NCI-H69 (cell line): ENCODE data around the gene ASB13.
A peak's percentile ranks its signal among the peaks of the same experiment; 100 is the strongest.

Experiments
- DNase-seq: peaks from one replicate; lab custom pipeline; 2025; lab: John Stamatoyannopoulos, UW

ASB13 gene

DNA sequence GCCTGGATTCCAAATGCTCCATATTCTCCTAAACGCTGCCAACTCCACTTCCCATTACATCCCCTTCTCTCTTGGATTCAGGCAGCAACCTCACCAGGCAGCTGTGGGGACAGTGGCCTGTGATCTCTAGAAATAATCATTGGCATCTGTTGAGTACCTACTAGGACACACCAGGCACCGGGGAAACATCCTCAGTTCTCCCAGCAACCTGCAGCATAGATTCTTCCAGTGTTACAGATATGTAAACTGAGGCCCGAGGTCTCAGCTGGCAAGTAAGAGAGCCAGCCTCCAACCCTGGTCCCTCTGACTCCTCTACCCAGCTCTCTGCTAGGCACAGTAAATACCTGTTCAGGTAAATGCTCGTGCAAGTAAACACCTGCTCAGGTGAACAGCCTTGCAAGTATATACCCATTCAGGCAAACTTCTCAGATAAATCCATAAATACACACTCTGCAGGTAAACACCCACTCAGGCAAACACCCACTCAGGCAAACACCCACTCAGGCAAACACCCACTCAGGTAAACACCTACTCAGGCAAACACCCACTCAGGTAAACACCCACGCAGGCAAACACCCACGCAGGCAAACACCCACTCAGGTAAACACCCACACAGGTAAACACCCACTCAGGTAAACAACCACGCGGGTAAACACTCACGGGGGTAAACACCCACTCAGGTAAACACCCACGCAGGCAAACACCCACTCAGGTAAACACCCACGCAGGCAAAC, 18.7 kb downstream of the ASB13 start:
- no peak for DNase-seq

DNA sequence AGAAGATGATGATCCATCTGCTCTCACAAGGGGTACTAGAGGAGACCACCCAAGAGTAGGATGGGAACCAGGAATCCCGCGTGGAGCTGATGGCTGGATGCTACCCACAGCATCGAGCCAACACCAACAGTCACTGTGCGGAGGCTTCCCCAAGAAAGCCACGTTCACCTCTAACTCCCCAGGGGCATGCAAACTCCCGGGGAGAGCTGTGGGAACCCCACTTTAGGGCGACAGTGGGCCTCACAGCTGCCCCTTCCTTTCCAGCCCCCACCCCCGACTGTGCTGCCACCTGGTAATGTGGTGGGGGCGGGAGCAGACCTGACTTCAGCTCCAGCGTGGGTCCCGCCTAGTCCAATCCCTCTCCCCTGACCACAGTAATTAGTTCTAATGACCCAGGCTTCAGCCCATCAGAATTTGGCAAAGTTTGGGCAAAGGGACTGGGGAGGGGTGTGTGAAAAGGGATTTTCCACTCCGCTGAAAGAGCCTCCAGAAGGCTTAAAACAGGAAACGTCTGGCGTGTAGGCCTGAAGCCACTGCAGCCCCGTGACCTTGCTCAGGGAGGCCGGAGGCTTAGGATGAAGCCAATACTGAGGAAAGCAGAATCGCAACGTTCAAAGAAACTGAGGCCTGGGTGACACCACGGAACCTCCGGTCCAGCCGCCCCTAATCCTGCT, 20.3 kb downstream of the ASB13 start:
- DNase-seq: no peak

DNA sequence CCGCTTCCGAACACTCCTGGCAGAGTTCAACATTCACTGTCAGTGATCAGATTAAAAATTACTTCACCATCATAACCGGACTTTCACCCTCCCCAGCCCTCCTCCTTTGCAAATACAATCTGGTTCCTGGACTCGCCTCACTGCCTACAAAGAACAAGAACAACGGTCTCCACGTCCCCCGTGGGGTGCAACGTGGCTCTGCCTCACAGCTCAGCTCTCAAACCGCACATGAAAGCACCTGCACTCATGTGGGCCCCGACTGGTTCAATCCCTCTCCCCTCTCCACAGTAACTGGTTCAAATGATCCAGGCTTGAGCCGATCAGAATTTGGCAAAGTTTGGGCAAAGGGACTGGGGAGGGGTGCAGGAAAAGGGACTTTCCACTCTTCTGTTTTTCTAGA, 21.0 kb downstream of the ASB13 start:
- DNase-seq: peak; percentile 26

DNA sequence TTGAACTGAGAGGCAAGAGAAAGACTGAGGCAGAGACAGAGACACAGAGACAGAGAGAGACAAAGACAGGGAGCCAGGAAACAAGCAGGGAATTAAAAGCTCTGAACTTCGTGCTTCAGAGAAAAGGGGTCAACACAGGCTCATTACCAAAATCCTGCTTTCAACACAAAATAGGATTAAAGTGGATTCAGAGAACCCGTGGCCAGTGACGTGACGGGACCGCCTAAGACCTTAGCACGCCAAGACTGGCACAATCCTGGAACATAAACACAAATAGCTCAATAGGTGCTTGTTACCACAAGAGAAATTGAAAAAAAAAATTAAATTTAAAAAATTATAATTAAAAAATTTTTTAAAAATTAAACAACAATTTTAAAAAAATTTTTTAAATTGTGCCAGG, 21.5 kb downstream of the ASB13 start:
- no peak for DNase-seq

DNA sequence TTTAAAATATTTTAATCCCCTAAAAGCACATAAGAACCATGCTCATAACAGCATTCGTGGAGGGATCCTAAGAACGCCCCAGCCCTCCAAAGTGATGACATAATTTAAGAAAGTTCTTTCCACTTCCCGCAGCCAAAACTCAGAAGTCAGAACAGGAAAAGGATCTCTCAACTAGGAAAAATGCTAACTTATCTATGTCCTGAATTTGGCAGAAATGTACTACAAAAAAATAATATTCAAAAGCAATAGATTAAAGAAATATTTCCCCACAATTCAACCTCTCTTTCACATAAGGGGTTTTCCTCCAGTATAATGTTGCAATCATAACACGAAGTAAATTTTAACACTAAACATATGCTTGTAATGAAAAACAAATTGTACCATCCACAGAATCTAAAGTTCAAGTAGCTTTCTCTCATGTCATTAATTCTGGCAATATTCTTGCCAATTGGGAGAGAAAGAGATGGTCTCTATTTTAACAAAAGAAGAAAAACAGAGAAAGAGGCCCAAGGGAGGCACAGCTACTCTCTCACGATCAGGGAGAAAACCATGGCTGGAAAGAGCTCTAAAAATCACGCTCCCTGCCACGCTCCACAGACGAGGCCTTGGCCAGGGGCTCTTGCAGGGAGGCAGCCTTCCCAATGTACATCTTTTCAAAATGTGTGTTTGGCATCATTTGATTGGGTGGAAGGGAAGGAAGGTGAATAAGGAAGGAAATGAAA, 22.9 kb downstream of the ASB13 start:
- DNase-seq: no peak

DNA sequence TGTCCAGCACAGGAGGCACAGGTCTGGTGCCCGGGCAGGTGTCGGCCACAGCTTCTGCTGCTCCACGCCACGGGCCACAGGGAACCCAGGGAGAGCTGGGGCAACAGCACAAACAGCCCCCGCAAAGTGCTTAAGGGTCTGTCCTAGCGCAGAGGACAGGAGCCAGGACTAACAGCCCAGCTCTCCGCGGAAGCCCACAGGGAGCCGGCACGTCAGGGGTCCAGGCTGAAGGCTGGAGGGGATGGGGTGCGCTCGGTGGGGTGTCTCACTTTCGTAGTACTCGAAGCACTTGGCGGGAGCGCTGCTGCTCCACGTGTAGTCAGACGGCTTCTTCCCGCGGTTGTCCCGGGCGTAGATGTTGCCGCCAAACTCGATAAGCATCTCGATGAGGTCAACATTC, 24.9 kb downstream of the ASB13 start:
- DNase-seq: no peak

DNA sequence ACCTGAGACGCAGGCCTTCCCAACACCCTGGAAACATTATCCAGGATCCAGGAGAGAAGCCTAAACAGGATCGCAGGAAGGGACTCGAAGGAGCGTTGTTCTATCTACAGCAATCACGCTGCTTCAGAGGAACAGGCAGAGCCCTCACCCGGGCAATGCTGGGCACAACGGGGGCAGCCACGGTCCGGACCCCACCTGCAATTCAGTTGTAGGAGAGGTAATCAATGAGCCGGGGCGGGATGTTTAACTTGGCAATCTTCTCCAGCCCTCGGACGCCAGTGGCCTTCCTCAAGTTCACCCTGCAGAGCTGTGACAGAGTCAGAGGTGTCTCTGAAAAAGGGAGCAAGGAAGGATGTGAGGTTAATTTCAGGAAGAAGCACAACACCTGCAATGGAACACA, 25.9 kb downstream of the ASB13 start:
- no peak for DNase-seq

DNA sequence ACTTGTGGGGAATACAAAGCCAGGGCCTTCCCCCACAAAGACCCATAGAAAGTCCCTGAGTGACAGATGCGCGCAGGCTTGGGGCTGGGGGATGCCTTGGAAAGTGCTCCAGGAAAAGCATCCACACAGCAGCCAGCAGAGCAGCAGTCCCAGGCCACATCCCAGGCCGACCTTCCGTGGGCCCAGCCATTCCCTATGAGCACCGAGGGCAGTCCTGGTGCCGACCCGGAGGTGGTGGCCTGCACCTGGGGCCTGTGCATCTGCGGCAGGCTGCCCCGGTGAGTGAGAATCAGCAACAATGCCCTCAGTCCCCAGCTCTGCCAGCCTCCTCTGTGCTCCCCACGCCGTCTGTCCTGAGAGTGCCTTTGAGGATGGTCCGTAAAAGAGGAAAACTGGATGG, 26.4 kb downstream of the ASB13 start:
- no peak for DNase-seq

DNA sequence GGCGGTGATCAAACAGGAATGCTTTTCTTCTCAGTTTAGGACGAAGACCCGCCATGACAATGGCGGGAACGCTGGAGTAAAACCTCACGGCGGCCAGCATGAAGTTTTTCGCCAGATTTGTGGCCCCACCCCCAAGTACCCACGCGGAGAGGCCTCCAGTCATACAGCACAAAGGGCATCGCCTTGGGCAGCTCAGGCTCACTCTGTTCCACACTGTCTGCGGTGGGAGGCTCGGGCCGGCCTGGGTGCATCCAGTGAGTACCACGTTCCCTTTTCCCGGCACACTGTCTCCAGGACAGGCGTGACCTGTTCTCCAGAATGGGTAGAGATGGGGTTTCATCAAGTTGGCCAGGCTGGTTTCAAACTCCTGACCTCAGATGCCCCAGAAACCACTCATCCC, 27.3 kb downstream of the ASB13 start:
- DNase-seq: no peak

DNA sequence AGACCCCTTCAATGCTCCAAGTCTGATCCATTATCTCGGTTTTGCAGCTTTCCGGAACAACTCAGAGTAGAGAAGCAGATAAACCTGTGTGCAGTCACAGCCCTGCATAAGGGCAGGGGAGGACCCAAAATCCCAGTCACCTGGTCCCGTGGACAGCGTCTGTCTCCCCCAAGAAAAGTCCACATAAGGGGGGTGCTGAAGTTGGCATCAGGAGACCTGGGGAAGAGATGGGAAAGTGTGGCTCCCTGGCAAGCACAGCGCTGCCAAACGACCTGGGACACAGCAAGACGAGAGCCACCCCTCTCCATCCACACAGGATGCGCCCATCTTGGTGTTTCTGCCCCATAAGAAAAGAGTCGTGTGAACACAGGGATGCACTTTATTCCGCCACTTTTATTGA, 27.9 kb downstream of the ASB13 start:
- DNase-seq: no peak

DNA sequence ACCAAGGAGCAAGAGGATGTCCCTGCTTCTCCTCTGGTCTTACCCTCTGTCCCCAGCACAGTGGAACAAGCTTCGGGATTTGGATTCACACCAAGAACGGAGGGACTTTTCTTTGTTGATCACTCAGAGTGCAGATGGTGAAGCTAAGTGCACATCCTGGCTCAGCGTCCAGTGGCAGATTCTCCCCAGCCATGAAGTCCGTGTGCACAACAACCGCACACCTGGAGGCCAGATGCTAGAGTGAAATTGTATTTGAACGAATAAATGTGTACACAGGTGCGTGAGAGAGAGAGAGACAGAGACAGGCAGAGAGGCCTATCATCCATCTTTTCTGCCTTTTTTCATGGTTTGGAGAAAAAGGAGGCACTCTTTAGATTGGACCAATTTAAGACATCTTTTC, 31.5 kb downstream of the ASB13 start:
- peak; percentile 42 for DNase-seq

DNA sequence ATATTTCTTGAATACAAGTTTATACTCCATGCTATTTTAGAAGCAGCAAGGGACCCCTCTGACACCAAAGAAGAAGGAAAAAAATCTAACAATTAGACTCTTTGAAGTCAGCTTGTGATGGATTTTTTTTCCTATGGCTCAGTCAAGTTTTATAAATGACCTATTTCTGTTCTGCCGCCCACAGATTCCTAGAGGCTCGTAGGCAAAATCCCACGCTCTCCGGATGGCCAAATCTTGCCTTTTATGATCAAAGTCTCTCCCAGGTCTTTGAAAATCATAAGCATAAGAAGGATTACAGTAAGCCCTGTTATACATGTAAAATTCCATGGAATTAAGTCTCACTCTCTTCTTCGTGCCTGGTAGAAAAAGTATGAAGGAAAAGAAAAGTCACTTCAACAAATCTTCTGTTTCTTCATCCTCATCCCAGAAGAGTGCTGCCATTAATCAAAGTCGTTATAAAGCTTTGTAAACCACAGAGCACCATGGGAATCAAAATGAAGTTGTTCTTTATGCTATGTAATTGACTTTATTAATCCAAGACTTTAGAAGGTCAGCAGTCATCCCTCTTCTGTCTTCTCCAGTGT, 33.1 kb downstream of the ASB13 start:
- DNase-seq: no peak

DNA sequence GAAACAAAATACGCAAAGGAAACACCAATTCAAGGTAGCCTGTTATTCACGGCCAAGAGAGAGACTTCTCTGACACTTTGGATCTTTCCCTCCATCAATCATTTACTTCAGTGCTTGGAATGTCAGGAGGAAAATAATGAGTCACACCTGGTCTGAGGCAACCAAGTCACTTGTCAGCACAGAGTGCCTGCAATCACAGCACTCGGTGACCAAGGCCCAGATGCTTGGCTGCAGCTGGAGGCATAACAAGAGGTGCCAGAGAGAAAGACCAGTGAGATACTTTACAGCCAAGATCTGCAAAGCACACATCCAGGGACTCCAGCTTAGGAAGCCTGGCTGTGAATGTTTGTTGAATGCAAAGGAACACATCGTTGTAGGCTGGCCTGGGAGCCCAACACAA, 33.9 kb downstream of the ASB13 start:
- no peak for DNase-seq

DNA sequence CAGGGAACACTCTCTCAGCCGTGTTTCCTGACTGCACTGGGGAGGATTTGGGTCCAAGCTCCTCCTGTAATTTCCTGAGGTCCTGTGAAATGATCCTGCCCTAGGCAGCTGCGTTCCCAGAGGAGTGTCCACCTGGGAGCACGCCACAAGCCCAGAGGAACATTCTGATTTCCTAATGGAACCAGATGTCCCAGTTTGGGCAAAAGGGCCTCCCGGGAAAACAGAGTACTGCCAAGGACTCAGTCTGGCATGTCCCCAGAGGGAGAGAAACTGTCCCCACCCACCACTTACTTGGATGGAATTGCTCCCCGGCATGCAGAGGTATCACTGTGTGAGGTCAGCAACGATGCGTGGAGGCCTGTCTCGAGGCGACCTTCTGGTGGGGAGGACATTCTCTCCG, 34.5 kb downstream of the ASB13 start:
- DNase-seq: no peak

DNA sequence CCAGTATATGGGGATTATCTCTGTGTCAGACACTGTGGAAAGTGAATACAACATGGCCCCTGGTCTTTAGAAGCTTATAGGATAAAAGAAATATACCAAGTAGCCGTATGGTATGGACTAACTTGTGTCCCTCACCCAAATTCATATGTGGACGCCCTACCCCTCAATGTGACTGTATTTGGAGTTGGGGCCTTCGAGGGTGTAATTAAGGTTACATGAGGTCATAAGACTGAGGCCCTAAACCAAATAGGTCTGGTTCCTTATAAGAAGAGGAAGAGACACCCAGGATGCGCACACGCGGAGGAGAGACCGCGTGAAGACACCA, 36.3 kb downstream of the ASB13 start:
- DNase-seq: no peak

DNA sequence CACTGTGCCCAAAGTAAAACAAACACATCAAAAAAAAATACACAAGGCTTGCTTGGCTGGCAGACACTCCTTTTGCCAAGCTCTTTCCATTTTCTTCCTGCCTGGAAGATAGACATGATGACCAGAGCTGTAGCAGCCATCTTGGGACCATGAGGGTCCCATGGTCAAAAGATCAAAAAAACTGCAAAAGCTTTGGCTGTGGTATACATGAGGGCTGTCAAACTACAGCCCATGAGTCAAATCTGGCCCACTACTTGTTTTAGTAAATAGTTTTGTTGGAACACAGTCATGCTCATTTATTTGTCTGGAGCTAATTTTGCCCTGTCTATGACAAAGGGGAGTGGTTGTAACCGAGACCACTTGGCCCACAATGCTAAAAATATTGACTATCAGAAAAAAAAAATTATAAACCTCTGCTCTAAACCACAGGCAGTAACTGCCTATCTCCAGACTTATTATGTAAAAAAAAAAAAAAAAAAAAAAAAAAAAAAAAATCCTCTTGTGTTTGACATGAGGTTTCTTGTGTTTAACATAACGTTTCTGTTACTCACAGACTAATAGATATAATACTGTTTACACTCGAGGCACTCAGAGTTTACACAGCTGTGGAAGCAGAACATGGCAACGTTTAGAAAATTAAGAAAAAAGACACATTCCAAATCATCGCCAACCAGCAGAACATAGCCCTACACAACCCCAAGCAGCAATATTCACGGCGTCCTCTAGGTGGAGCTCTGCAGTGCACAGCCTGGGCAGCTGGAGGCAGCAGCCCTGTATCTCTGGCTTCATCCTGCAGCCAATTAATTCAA, 36.9 kb downstream of the ASB13 start:
- DNase-seq: peak; percentile 58

DNA sequence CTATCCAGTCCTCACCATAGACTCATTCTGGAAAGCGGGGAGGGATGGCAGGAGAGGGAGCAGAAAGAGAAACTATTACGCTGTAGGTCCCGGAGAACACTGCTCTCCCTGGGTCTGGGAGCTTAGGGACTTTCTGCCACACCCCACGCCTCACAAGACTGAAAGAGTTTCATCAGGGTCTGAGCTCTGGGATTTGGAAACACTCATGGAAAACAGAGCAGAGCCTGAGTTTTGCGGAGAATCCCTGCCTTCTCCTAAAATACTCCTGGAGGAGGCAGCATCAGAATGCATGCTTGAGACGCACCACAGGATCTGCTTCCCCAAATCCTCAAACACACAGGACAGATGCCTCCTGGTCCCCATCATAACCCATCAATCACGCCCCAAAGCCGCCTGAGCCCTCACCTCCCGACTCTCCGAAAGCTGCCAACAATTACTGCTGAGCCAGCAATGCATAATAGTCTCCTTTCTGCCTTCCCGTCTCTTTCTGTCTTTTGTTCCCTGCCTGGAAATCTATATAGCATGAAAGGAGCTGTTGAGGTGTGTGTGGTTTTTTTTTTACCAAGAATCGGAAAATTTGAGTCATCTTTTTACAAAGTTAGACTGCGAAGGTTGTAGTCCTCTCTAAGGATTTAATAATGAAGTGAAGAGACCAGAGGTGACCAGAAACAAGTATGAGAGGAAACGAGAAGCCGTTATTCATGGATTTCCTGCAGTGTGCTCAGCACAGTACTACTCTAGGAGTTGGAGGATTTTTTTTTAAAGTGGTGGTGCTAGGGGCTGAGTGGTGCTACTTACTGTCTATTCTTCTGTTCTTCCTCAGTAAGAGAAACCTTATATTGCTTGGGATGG, 37.7 kb downstream of the ASB13 start:
- DNase-seq: no peak

DNA sequence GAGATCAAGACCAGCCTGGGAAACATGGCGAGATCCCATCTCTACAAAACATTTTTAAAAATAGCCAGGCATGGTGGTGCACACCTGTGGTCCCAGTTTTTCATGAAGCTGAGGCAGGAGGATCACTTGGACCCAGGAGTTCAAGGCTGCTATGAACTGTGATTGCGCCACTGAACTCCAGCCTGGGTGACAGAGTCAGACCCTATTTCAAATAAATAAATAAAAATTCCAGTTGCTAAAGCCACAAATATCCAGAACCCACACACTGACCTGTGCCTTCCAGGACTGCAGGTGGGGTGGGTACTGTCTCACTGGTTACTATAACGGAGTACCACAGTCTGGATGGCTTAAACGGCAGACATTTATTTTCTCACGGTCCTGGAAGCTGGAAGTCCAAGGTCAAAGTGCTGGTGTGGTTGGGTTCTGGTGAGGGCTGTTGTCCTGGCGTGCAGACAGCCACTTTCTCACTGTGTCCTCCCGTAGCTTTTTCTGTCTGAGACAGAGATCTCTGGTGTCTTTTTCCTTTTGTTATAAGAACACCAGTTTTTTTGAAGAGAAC, 38.8 kb downstream of the ASB13 start:
- no peak for DNase-seq

DNA sequence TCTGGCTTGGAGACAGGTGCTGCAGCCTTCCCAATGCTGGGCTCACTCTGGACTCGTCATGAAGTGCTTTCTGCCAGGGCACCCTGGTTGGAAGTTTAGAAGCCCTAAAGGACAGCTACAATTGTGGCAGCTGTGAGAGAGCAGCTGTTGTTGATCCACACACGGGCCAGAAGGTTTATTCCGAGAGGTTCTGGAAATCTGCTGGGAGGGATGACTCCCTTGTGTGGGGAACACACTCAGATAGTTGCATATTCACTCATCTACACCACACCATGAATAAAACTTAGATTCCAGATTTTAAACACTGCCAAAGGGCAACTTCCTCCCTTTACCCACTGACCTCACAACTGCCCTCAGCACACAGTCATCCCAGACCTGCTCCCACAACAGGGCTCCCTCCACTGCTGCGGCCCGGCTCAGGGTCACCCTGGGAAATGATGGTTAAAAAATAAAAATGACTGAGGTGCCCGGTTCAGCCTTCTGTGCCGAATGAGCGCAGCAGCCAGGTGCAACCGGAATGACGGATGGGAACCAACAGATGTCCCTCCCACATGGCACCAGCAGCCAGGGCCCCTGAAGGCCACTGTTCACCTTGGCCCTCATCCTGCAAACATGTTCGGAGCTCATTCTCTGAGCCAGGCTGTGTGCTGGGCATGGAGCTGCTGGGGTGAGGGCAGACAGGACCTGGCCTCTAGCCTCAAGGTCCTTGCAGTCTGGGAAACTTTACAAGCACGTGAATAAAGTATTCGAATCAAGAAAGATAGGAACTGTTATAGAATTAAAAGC, 40.2 kb downstream of the ASB13 start:
- no peak for DNase-seq

DNA sequence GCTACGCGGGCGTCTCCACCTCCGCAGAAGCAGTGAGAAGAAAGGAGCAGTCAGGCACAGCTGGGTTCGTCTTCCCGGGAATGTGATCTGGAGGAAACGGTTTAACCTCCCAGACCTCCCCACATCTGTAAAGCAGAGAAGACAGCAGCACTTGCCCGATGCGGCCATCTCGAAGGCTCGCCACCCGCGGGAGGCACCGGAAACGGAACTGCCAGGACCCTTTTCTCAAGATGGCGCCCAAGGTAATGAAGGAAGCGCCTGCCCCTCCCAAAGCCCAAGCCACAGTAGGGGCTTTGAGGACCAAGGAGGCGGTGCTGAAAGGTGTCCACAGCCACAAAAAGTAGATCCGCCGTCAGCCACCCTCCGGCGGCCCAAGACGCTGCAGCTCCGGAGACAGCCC, 41.7 kb downstream of the ASB13 start:
- no peak for DNase-seq
